ENCODE measurements around the gene DNAH8.

DNA sequence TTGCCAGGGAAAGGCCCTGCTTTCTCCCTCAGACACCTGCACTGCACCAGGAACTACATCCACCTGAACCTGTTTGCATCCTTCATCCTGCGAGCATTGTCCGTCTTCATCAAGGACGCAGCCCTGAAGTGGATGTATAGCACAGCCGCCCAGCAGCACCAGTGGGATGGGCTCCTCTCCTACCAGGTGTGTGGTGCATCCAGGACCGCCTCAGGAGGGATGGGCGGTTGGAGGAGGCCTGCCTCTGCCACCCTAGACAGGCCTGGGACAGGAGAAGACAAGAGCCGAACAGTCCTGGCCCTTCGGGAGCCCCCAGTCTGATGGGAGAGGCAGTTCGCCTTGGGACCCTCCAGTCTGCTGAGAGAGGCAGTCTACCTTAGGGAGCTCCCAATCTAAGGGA is 357.7 kb downstream of the DNAH8 start:
- TF ChIP-seq FOXM1 (IDR thresholded peaks at IDR 0.05; ENCODE audit: low read depth) = no peak
- TF ChIP-seq, protein P1, sequence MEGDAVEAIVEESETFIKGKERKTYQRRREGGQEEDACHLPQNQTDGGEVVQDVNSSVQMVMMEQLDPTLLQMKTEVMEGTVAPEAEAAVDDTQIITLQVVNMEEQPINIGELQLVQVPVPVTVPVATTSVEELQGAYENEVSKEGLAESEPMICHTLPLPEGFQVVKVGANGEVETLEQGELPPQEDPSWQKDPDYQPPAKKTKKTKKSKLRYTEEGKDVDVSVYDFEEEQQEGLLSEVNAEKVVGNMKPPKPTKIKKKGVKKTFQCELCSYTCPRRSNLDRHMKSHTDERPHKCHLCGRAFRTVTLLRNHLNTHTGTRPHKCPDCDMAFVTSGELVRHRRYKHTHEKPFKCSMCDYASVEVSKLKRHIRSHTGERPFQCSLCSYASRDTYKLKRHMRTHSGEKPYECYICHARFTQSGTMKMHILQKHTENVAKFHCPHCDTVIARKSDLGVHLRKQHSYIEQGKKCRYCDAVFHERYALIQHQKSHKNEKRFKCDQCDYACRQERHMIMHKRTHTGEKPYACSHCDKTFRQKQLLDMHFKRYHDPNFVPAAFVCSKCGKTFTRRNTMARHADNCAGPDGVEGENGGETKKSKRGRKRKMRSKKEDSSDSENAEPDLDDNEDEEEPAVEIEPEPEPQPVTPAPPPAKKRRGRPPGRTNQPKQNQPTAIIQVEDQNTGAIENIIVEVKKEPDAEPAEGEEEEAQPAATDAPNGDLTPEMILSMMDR (IDR thresholded peaks at IDR 0.05) = no peak
